Endothelial cell of umbilical vein (primary cell): Measurements from ENCODE around the gene ACSF3.

Experiments used
- EZH2 ChIP-seq: IDR thresholded peaks from 2 replicates; pipeline ENCODE4 v1.6.1; 2012; ENCODE audit warnings: borderline replicate concordance, low read depth, mild to moderate bottlenecking, moderate library complexity, low read length, inconsistent platforms; ENCODE audit not compliant: severe bottlenecking
- GATA2 ChIP-seq: IDR thresholded peaks from 2 replicates; pipeline ENCODE4 v1.7.0; 2011; ENCODE audit warnings: low read depth, mild to moderate bottlenecking, moderate library complexity, mixed read lengths, low read length; ENCODE audit not compliant: insufficient read length, insufficient read depth
- JUN ChIP-seq: IDR thresholded peaks from 2 replicates; pipeline ENCODE4 v1.6.1; 2011; ENCODE audit warnings: borderline replicate concordance, low read depth; ENCODE audit not compliant: insufficient read length, insufficient read depth
- POLR2A ChIP-seq: IDR thresholded peaks from 2 replicates; pipeline ENCODE4 v1.6.1; 2012; ENCODE audit warnings: low read depth, mild to moderate bottlenecking, control low read depth, low read length
- TF ChIP-seq, protein P1 (sequence below), 2 donors: IDR thresholded peaks; 1 replicate in 1 of 2; 2 replicates in 1 of 2; pipeline ENCODE4 v1.5.1; 2011; ENCODE audit warnings: low read length in 2 of 2, mild to moderate bottlenecking in 2 of 2, moderate library complexity in 2 of 2, control low read depth in 1 of 2, inconsistent platforms in 1 of 2, low read depth in 1 of 2; ENCODE audit not compliant: insufficient read depth in 1 of 2; ENCODE audit errors: extremely low read depth in 1 of 2

DNA sequence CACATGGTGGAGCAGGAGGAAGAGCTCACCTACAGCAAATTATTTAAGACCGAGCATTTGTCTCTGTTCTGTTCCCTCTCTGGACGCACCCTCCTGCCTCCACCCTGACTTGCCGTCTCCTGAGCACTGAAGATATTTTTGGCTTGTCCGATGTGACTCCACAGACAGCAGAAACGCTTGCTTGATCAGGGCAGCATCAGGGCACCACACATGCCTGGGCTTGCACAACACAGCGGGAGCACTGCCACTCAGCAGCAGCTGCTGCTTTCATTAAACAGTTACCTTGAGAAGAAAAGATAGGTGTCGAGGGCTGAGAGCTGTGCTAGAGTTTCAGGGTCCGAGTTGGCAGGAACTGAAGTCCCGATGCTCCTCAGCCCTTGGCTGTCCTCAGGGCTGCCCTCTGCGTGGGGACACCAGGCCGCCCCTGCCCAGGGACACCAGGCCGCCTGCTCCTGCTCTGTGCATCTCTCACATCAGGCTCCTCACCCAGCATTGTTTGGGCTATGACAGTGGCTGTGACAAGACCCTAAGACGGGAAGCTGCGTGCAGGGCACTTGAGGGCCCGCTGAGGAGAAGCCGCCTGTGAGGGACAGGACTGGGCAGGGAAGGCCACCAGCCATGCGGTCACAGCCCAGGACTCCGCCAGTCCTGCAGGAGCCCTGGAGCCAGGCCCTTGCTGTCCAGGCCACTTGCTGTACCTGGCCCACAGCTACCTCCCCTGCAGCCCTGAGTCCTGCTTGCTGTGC lies 56.6 kb downstream of the ACSF3 start:
- TF ChIP-seq POLR2A, result no peak
- no peak for TF ChIP-seq EZH2
- TF ChIP-seq, protein P1, sequence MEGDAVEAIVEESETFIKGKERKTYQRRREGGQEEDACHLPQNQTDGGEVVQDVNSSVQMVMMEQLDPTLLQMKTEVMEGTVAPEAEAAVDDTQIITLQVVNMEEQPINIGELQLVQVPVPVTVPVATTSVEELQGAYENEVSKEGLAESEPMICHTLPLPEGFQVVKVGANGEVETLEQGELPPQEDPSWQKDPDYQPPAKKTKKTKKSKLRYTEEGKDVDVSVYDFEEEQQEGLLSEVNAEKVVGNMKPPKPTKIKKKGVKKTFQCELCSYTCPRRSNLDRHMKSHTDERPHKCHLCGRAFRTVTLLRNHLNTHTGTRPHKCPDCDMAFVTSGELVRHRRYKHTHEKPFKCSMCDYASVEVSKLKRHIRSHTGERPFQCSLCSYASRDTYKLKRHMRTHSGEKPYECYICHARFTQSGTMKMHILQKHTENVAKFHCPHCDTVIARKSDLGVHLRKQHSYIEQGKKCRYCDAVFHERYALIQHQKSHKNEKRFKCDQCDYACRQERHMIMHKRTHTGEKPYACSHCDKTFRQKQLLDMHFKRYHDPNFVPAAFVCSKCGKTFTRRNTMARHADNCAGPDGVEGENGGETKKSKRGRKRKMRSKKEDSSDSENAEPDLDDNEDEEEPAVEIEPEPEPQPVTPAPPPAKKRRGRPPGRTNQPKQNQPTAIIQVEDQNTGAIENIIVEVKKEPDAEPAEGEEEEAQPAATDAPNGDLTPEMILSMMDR (IDR thresholded peaks at IDR 0.05; ENCODE audit: extremely low read depth in 1 of 2, insufficient read depth in 1 of 2, low read depth in 1 of 2, low read length in 2 of 2), result no peak
- TF ChIP-seq JUN, result no peak
- TF ChIP-seq GATA2, result no peak
